Measurements from ENCODE around the gene SLC22A7. TPM values are rescaled to one million over a fixed set of nuclear protein-coding genes. Genes with fewer than 3 reads are reported as not detected.

Gene SLC22A7
- total RNA-seq, 1 experiment from 2014 or later: not detected

- H3K79me2 ChIP-seq (ENCODE audit: low read length): no peaks in the 10 kb centered on the region
- peaks cover 7% of the 10 kb centered on the region; the same call in 1 of the 2 replicates for H3K4me1 ChIP-seq (ENCODE audit: insufficient read depth, low read length)
- no peak overlapping the region for H3K4me2 ChIP-seq (ENCODE audit: low read length)
- H2AFZ ChIP-seq (ENCODE audit: low read length): no peak overlapping the region
- no peaks in the 10 kb centered on the region for H4K20me1 ChIP-seq (ENCODE audit: low read length)
- no peaks in the 10 kb centered on the region for H3K36me3 ChIP-seq (ENCODE audit: low read depth, low read length)
- H3F3A ChIP-seq (ENCODE audit: low read length, unreplicated experiment): no peaks in the 10 kb centered on the region
- DNase-seq (no peak), ATAC-seq (no peak)
- no peaks in the 10 kb centered on the region for H3K9me3 ChIP-seq (ENCODE audit: low read length)
- H3K9ac ChIP-seq (ENCODE audit: low read length): no peak overlapping the region
- POLR2A ChIA-PET (ENCODE audit: unreplicated experiment): no interaction called here
- no TSS peak for BruUV-seq (replicated peaks)
- H3K4me3 ChIP-seq (ENCODE audit: low read length): no peak overlapping the region
- H3K27me3 ChIP-seq (ENCODE audit: low read length): peaks cover 17% of the 10 kb centered on the region
- CTCF ChIA-PET: no interaction called here
- no peak overlapping the region for H3K27ac ChIP-seq (ENCODE audit: low read length)
- H3K9me2 ChIP-seq (replicated peaks; ENCODE audit: low read length): no peaks in the 10 kb centered on the region
- intact Hi-C loops (cut with micrococcal nuclease): no loop called here
- TF ChIP-seq EZH2 (IDR thresholded peaks at IDR 0.05; ENCODE audit: low read length, unreplicated experiment) (no peak), EZH2phosphoT487 (IDR thresholded peaks at IDR 0.05; ENCODE audit: borderline replicate concordance, low read length) (no peak), CTCF (conservative IDR thresholded peaks at IDR 0.05; ENCODE audit: low read depth, low read length) (no peak)
Measured at GRCh38 chr6:43274127-43274915, 23.7 kb upstream of the SLC22A7 start.

DNA sequence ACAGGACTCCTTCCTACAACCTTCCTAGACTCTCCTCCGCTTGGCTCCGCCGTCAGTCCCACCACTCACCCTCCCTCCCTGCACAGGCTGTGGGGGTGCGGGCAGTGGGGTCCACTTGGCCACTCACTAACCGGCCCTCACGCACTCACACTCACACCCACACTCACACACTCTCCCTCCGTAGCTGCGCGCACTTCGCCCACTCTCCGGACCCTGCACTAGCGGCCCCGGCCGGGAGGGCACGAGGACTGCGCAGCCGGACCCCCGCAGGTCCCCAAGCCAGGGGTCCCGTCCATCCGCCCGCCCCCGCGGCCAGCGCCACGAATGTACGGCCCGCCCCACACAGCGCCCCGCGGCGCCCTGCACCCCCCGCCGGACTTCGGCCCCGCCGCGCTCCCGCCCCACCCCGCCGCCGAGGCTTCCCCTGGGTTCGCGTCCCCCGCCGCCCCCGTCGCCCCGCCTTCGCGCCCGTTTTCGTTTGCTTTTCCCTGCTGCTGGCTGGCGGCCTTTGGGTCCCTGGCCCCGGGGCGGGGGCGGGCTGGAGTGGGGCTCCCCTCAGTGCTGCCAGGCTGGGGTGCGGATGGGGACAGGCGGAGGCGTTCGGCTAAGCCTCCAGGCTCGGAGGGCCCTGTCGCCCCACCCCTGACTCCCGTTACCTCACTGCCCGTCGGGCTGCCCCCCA lies 23.0 kb upstream of the SLC22A7 start:
- Histone ChIP-seq H3K27me3 (ENCODE audit: low read length) (peaks cover 17% of the 10 kb centered on the region), H3K4me1 (ENCODE audit: insufficient read depth, low read length) (peaks cover 7% of the 10 kb centered on the region; the same call in 1 of the 2 replicates), H4K20me1 (ENCODE audit: low read length) (no peaks in the 10 kb centered on the region), H3F3A (ENCODE audit: low read length, unreplicated experiment) (no peaks in the 10 kb centered on the region), H3K4me2 (ENCODE audit: low read length) (no peak overlapping the region), H3K79me2 (ENCODE audit: low read length) (no peaks in the 10 kb centered on the region), H2AFZ (ENCODE audit: low read length) (no peak overlapping the region), H3K4me3 (ENCODE audit: low read length) (no peak overlapping the region), H3K27ac (ENCODE audit: low read length) (no peak overlapping the region), H3K9me2 (replicated peaks; ENCODE audit: low read length) (no peaks in the 10 kb centered on the region), H3K9me3 (ENCODE audit: low read length) (no peaks in the 10 kb centered on the region), H3K36me3 (ENCODE audit: low read depth, low read length) (no peaks in the 10 kb centered on the region), H3K9ac (ENCODE audit: low read length) (no peak overlapping the region)
- CTCF ChIA-PET: no interaction called here
- ATAC-seq: no peak
- DNase-seq: no peak
- POLR2A ChIA-PET (ENCODE audit: unreplicated experiment): no interaction called here
- TF ChIP-seq EZH2 (IDR thresholded peaks at IDR 0.05; ENCODE audit: low read length, unreplicated experiment): no peak
- TF ChIP-seq CTCF (conservative IDR thresholded peaks at IDR 0.05; ENCODE audit: low read depth, low read length): no peak
- TF ChIP-seq EZH2phosphoT487 (IDR thresholded peaks at IDR 0.05; ENCODE audit: borderline replicate concordance, low read length): no peak
- no TSS peak for BruUV-seq (replicated peaks)
- intact Hi-C loops (cut with micrococcal nuclease): no loop called here
